ENCODE data around the gene PNMA1. TPM values are rescaled to one million over a fixed set of nuclear protein-coding genes. Genes with fewer than 3 reads are reported as not detected.

PNMA1 gene
- total RNA-seq, 1 donor from 2014 or later, result 59.0 TPM

GRCh38 chr14:73757876-73758391 lies 43.8 kb upstream of the PNMA1 start:
- Mint-ChIP-seq H3K4me3 (ENCODE audit: low read depth) (peak overlapping the region; percentile 74), H3K36me3 (ENCODE audit: insufficient read depth) (no peaks in the 10 kb centered on the region), H3K27me3 (no peaks in the 10 kb centered on the region), H3K4me1 (ENCODE audit: low read depth) (peaks cover 58% of the 10 kb centered on the region), H3K9me3 (ENCODE audit: low read depth) (no peaks in the 10 kb centered on the region), H3K27ac (peak overlapping the region; percentile 91)
- TF ChIP-seq CTCF (IDR thresholded peaks at IDR 0.05; ENCODE audit: unreplicated experiment), result no peak
- no peak for DNase-seq (ENCODE audit: low spot score, unreplicated experiment)

GRCh38 chr14:73757381-73757780 lies 43.2 kb upstream of the PNMA1 start:
- Mint-ChIP-seq H3K4me3 (ENCODE audit: low read depth) (peak overlapping the region; percentile 74), H3K4me1 (ENCODE audit: low read depth) (peaks cover 54% of the 10 kb centered on the region), H3K36me3 (ENCODE audit: insufficient read depth) (no peaks in the 10 kb centered on the region), H3K9me3 (ENCODE audit: low read depth) (no peaks in the 10 kb centered on the region), H3K27ac (peak overlapping the region; percentile 91), H3K27me3 (no peaks in the 10 kb centered on the region)
- no peak for TF ChIP-seq CTCF (IDR thresholded peaks at IDR 0.05; ENCODE audit: unreplicated experiment)
- DNase-seq (ENCODE audit: low spot score, unreplicated experiment), result no peak

GRCh38 chr14:73755434-73756014 lies 41.3 kb upstream of the PNMA1 start:
- Mint-ChIP-seq H3K27ac (peak overlapping the region; percentile 93), H3K27me3 (no peaks in the 10 kb centered on the region), H3K9me3 (ENCODE audit: low read depth) (no peaks in the 10 kb centered on the region), H3K36me3 (ENCODE audit: insufficient read depth) (no peaks in the 10 kb centered on the region), H3K4me3 (ENCODE audit: low read depth) (no peak overlapping the region), H3K4me1 (ENCODE audit: low read depth) (peaks cover 43% of the 10 kb centered on the region)
- no peak for TF ChIP-seq CTCF (IDR thresholded peaks at IDR 0.05; ENCODE audit: unreplicated experiment)
- DNase-seq (ENCODE audit: low spot score, unreplicated experiment), result no peak

GRCh38 chr14:73754911-73755360 lies 40.8 kb upstream of the PNMA1 start:
- Mint-ChIP-seq H3K36me3 (ENCODE audit: insufficient read depth) (no peaks in the 10 kb centered on the region), H3K27ac (peak overlapping the region; percentile 93), H3K4me1 (ENCODE audit: low read depth) (peaks cover 41% of the 10 kb centered on the region), H3K4me3 (ENCODE audit: low read depth) (no peak overlapping the region), H3K9me3 (ENCODE audit: low read depth) (no peaks in the 10 kb centered on the region), H3K27me3 (no peaks in the 10 kb centered on the region)
- no peak for TF ChIP-seq CTCF (IDR thresholded peaks at IDR 0.05; ENCODE audit: unreplicated experiment)
- no peak for DNase-seq (ENCODE audit: low spot score, unreplicated experiment)

- Mint-ChIP-seq H3K36me3 (ENCODE audit: insufficient read depth) (no peaks in the 10 kb centered on the region), H3K4me3 (ENCODE audit: low read depth) (no peak overlapping the region), H3K9me3 (ENCODE audit: low read depth) (no peaks in the 10 kb centered on the region), H3K27ac (peak overlapping the region; percentile 87), H3K4me1 (ENCODE audit: low read depth) (peaks cover 43% of the 10 kb centered on the region), H3K27me3 (no peaks in the 10 kb centered on the region)
- no peak for TF ChIP-seq CTCF (IDR thresholded peaks at IDR 0.05; ENCODE audit: unreplicated experiment)
- no peak for DNase-seq (ENCODE audit: low spot score, unreplicated experiment)
Observed at GRCh38 chr14:73753887-73754795, 40.0 kb upstream of the PNMA1 start.

All from progenitor cell of endocrine pancreas (in vitro differentiated cells).